ENCODE results near the gene ATP1A3.

DNA sequence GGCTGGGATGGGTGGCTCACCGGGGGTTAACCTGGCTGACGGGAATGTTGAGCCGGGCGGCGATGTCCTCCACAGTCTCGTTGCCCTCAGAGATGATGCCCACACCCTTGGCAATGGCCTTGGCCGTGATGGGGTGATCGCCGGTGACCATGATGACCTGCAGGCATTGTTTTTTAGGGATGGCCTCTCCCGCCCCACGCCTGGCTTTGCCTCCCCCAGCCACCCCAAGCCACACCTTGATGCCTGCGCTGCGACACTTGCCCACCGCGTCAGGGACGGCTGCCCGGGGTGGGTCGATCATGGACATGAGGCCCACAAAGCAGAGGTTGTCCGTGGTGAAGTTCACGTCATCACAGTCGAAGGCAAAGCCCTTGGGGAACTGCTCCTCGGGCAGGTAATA is 16.1 kb downstream of the ATP1A3 start:
- TF ChIP-seq, protein P1, sequence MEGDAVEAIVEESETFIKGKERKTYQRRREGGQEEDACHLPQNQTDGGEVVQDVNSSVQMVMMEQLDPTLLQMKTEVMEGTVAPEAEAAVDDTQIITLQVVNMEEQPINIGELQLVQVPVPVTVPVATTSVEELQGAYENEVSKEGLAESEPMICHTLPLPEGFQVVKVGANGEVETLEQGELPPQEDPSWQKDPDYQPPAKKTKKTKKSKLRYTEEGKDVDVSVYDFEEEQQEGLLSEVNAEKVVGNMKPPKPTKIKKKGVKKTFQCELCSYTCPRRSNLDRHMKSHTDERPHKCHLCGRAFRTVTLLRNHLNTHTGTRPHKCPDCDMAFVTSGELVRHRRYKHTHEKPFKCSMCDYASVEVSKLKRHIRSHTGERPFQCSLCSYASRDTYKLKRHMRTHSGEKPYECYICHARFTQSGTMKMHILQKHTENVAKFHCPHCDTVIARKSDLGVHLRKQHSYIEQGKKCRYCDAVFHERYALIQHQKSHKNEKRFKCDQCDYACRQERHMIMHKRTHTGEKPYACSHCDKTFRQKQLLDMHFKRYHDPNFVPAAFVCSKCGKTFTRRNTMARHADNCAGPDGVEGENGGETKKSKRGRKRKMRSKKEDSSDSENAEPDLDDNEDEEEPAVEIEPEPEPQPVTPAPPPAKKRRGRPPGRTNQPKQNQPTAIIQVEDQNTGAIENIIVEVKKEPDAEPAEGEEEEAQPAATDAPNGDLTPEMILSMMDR (IDR thresholded peaks at IDR 0.05 in 2 of 3, conservative IDR thresholded peaks at IDR 0.05 in 1 of 3; ENCODE audit: borderline replicate concordance in 1 of 3, insufficient read depth in 1 of 3, low read depth in 2 of 3, low read length in 2 of 3), result no peak
- TF ChIP-seq ZFX (IDR thresholded peaks at IDR 0.05) (no peak), ELF1 (IDR thresholded peaks at IDR 0.05; ENCODE audit: borderline replicate concordance, low read depth) (no peak)
